Chondrocyte (in vitro differentiated cells): Measurements from ENCODE around the gene SPATA33. TPM values are rescaled to one million over a fixed set of nuclear protein-coding genes. Genes with fewer than 3 reads are reported as not detected.
"Not testable (repeated sequence)": the region's sequence is repeated elsewhere in the genome, so short reads cannot be mapped to it uniquely, and the experiment has no call there.

Source experiments
- DNase-seq: peaks from one replicate; pipeline ENCODE4 v3.0.0; 2021; ENCODE audit warnings: mixed read lengths, low spot score
- H3K27ac Mint-ChIP-seq: one replicate; pipeline ENCODE4 v1.8.0; 2021; ENCODE audit warnings: mild to moderate bottlenecking, moderate library complexity, mixed read lengths; ENCODE audit not compliant: unreplicated experiment
- H3K27me3 Mint-ChIP-seq: 2 replicates; pipeline ENCODE4 v1.8.0; 2021; ENCODE audit warnings: low read depth, mixed read lengths
- H3K36me3 Mint-ChIP-seq: 2 replicates; pipeline ENCODE4 v1.8.0; 2021; ENCODE audit warnings: low read depth, mixed read lengths
- H3K4me1 Mint-ChIP-seq: 2 replicates; pipeline ENCODE4 v1.8.0; 2021; ENCODE audit warnings: low read depth, mild to moderate bottlenecking, mixed read lengths
- H3K4me3 Mint-ChIP-seq: one replicate; pipeline ENCODE4 v1.8.0; 2021; ENCODE audit warnings: mild to moderate bottlenecking, moderate library complexity, mixed read lengths; ENCODE audit not compliant: unreplicated experiment
- H3K9me3 Mint-ChIP-seq: 2 replicates; pipeline ENCODE4 v1.8.0; 2021; ENCODE audit warnings: low read depth, mixed read lengths
- CTCF ChIP-seq: fragments of 200-600 bp; sonication (generic); IDR thresholded peaks from 2 replicates; pipeline ENCODE4 v1.5.0; 2021; ENCODE audit warnings: antibody characterized with exemption, mild to moderate bottlenecking, moderate library complexity
- total RNA-seq: library from RNA; stranded (reverse); gene quantifications from 3 replicates; pipeline ENCODE4 v1.2.1, GENCODE V29; 2021

SPATA33 gene
- total RNA-seq, 1 donor from 2014 or later, result 8.8 TPM

- Mint-ChIP-seq H3K4me1 (peaks cover 15% of the 10 kb centered on the region), H3K36me3 (peaks cover 13% of the 10 kb centered on the region), H3K9me3 (peaks cover 5% of the 10 kb centered on the region), H3K27ac (no peak overlapping the region), H3K4me3 (peak overlapping the region; percentile 6), H3K27me3 (no peaks in the 10 kb centered on the region)
- no peak for DNase-seq
- no peak for TF ChIP-seq CTCF
These were observed 30.8 kb downstream of the SPATA33 start for GRCh38 chr16:89688395-89688794.

- H3K36me3 Mint-ChIP-seq, result peaks cover 15% of the 10 kb centered on the region
- no peak overlapping the region for H3K4me3 Mint-ChIP-seq
- H3K27me3 Mint-ChIP-seq, result no peaks in the 10 kb centered on the region
- H3K4me1 Mint-ChIP-seq, result peaks cover 15% of the 10 kb centered on the region
- TF ChIP-seq CTCF, result no peak
- H3K27ac Mint-ChIP-seq, result no peak overlapping the region
- DNase-seq, result peak; percentile 53
- H3K9me3 Mint-ChIP-seq, result peaks cover 5% of the 10 kb centered on the region
These were observed 31.5 kb downstream of the SPATA33 start for GRCh38 chr16:89689142-89689541.

- H3K9me3 Mint-ChIP-seq, H3K27ac Mint-ChIP-seq, H3K27me3 Mint-ChIP-seq, H3K4me3 Mint-ChIP-seq: not testable (repeated sequence)
- H3K36me3 Mint-ChIP-seq, result peaks cover 15% of the 10 kb centered on the region
- H3K4me1 Mint-ChIP-seq, result peaks cover 15% of the 10 kb centered on the region
- peak; percentile 24 for DNase-seq
These were observed 32.0 kb downstream of the SPATA33 start for GRCh38 chr16:89689621-89690020.

GRCh38 chr16:89690392-89690901, 32.8 kb downstream of the SPATA33 start:
- H3K4me1 Mint-ChIP-seq, result peaks cover 15% of the 10 kb centered on the region
- no peak overlapping the region for H3K27ac Mint-ChIP-seq
- H3K36me3 Mint-ChIP-seq, result peaks cover 12% of the 10 kb centered on the region

GRCh38 chr16:89691231-89691985, 33.8 kb downstream of the SPATA33 start:
- DNase-seq, result peak; percentile 67
- no peak overlapping the region for H3K27ac Mint-ChIP-seq
- H3K4me3 Mint-ChIP-seq, result no peak overlapping the region
- peaks cover 10% of the 10 kb centered on the region for H3K4me1 Mint-ChIP-seq
- TF ChIP-seq CTCF, result no peak
- no peaks in the 10 kb centered on the region for H3K27me3 Mint-ChIP-seq
- H3K36me3 Mint-ChIP-seq, result peaks cover 8% of the 10 kb centered on the region
- no peaks in the 10 kb centered on the region for H3K9me3 Mint-ChIP-seq

More at GRCh38 chr16:89690392-89690901, 32.8 kb downstream of the SPATA33 start:
- DNase-seq, result peak; percentile 86
- no peak overlapping the region for H3K4me3 Mint-ChIP-seq
- H3K9me3 Mint-ChIP-seq, result no peaks in the 10 kb centered on the region
- H3K27me3 Mint-ChIP-seq, result no peaks in the 10 kb centered on the region
- no peak for TF ChIP-seq CTCF
